A549 (cell line): ENCODE results near the gene BTN2A1. TPM values are rescaled to one million over a fixed set of nuclear protein-coding genes. Genes with fewer than 3 reads are reported as not detected.

ENCODE experiments used
- ATAC-seq, 2 experiments: fragments of 200-7000 bp in 1 of 2; fragments of >200 bp in 1 of 2; cut with Nextera tagmentation in 1 of 2; cut with Tn5 transposase in 1 of 2; 3 replicates each; pipeline versions ENCODE4 v1.8.0 to v1.9.1; 2018 to 2020; ENCODE audit warnings: mild to moderate bottlenecking in 1 of 2, moderate library complexity in 1 of 2
- CTCF ChIA-PET: fragments of 300-600 bp; sonication (Branson Sonifier 250); formaldehyde crosslinking; extraction: SDS; loops from one replicate; lab custom pipeline; 2021; ENCODE audit warnings: antibody characterized with exemption, inconsistent platforms; lab: Yijun Ruan, JAX
- POLR2A ChIA-PET: fragments of 350-600 bp; formaldehyde crosslinking; extraction: SDS; loops from one replicate; lab custom pipeline; 2021; ENCODE audit warnings: antibody characterized with exemption, inconsistent platforms; lab: Yijun Ruan, JAX
- DNase-seq, 2 experiments: peaks; one replicate each; pipeline versions ENCODE4 v3.0.0 to v3.0.0-alpha.2; 2011 to 2016; ENCODE audit warnings: low read depth in 1 of 2, low spot score in 1 of 2
- FAIRE-seq: peaks from 2 replicates; lab custom pipeline; 2011; peaks lifted over from hg19 to GRCh38; lab: Jason Lieb, UNC
- H3K27ac ChIP-seq, 2 experiments: fragments of >200 bp; sonication (Bioruptor Twin); formaldehyde crosslinking; 3 replicates each; pipeline ENCODE4 v1.5.1; 2016 to 2017
- H3K4me1 ChIP-seq: fragments of >200 bp; sonication (Bioruptor Twin); formaldehyde crosslinking; 3 replicates; pipeline ENCODE4 v1.6.1; 2016
- H3K4me2 ChIP-seq: fragments of >200 bp; sonication (Bioruptor Twin); formaldehyde crosslinking; 3 replicates; pipeline ENCODE4 v1.6.1; 2016
- H3K4me3 ChIP-seq: fragments of >200 bp; sonication (Bioruptor Twin); formaldehyde crosslinking; 3 replicates; pipeline ENCODE4 v1.5.1; 2016
- H3K9me3 ChIP-seq: fragments of >200 bp; sonication (Bioruptor Twin); formaldehyde crosslinking; 3 replicates; pipeline ENCODE4 v1.6.1; 2016
- CBX2 ChIP-seq: fragments of 200-600 bp; sonication (generic); IDR thresholded peaks from 2 replicates; pipeline ENCODE4 v1.6.1; 2016; ENCODE audit warnings: low read depth, mild to moderate bottlenecking, borderline replicate concordance
- CBX8 ChIP-seq: fragments of 200-600 bp; sonication (generic); IDR thresholded peaks from 2 replicates; pipeline ENCODE4 v1.6.1; 2016
- CHD2 ChIP-seq: fragments of 150-350 bp; IDR thresholded peaks from 2 replicates; pipeline ENCODE4 v1.6.1; 2014; ENCODE audit warnings: low read length; ENCODE audit not compliant: partially characterized antibody
- E2F6 ChIP-seq: IDR thresholded peaks from 2 replicates; pipeline ENCODE4 v1.6.1; 2012; ENCODE audit warnings: low read depth, borderline replicate concordance
- EHF ChIP-seq: fragments of 250-450 bp; sonication (Bioruptor Pico); IDR thresholded peaks from 2 replicates; pipeline ENCODE4 v1.5.0; 2020; ENCODE audit warnings: mild to moderate bottlenecking
- EHMT2 ChIP-seq: fragments of 200-600 bp; sonication (generic); IDR thresholded peaks from 2 replicates; pipeline ENCODE4 v1.6.1; 2016; ENCODE audit warnings: antibody characterized with exemption, low read depth, mild to moderate bottlenecking, moderate library complexity
- ELK1 ChIP-seq: fragments of 150-350 bp; IDR thresholded peaks from 2 replicates; pipeline ENCODE4 v1.6.1; 2014; ENCODE audit warnings: low read depth, mild to moderate bottlenecking, low read length
- FOSB ChIP-seq: fragments of 250-450 bp; sonication (Bioruptor Pico); IDR thresholded peaks from 2 replicates; pipeline ENCODE4 v1.5.0; 2020; ENCODE audit warnings: mild to moderate bottlenecking, moderate library complexity
- FOSL2 ChIP-seq, 2 experiments: fragments of 450-650 bp in 1 of 2; fragments of >200 bp in 1 of 2; sonication (Bioruptor Twin) in 1 of 2; formaldehyde crosslinking; IDR thresholded peaks; 2 replicates each; pipeline versions ENCODE4 v1.5.0 to v1.6.1; 2016 to 2020; ENCODE audit warnings: mild to moderate bottlenecking in 1 of 2, moderate library complexity in 1 of 2
- FOXS1 ChIP-seq: fragments of 250-450 bp; sonication (Bioruptor Pico); IDR thresholded peaks from 2 replicates; pipeline ENCODE4 v1.5.0; 2020; ENCODE audit warnings: mild to moderate bottlenecking, moderate library complexity
- HEYL ChIP-seq: fragments of 250-450 bp; sonication (Bioruptor Pico); IDR thresholded peaks from 2 replicates; pipeline ENCODE4 v1.8.0; 2021; ENCODE audit warnings: mild to moderate bottlenecking, moderate library complexity
- HOXB13 ChIP-seq: fragments of 250-450 bp; sonication (Bioruptor Pico); IDR thresholded peaks from 2 replicates; pipeline ENCODE4 v1.5.0; 2020; ENCODE audit warnings: low read depth, mild to moderate bottlenecking, moderate library complexity
- JUN ChIP-seq, 2 experiments: fragments of >200 bp; sonication (Bioruptor Twin); formaldehyde crosslinking; IDR thresholded peaks; 2 replicates in 1 of 2; 3 replicates in 1 of 2; pipeline ENCODE4 v1.6.1; 2016 to 2017
- KDM1A ChIP-seq: fragments of 200-600 bp; sonication (generic); IDR thresholded peaks from 2 replicates; pipeline ENCODE4 v1.6.1; 2016; ENCODE audit warnings: low read depth, mild to moderate bottlenecking
- MAFK ChIP-seq: fragments of 450-650 bp; IDR thresholded peaks from 2 replicates; pipeline ENCODE4 v1.6.1; 2014; ENCODE audit not compliant: partially characterized antibody
- MAX ChIP-seq: IDR thresholded peaks from 2 replicates; pipeline ENCODE4 v1.6.1; 2012
- MYC ChIP-seq: IDR thresholded peaks from 2 replicates; pipeline ENCODE4 v1.6.1; 2012; ENCODE audit warnings: mild to moderate bottlenecking, inconsistent platforms, low read length, improper control_type of control experiment, borderline replicate concordance
- NFE2L2 ChIP-seq: fragments of 150-350 bp; conservative IDR thresholded peaks from 2 replicates; pipeline ENCODE4 v1.6.1; 2014; ENCODE audit warnings: low read length
- POLR2AphosphoS2 ChIP-seq: conservative IDR thresholded peaks from 2 replicates; pipeline ENCODE4 v1.6.1; 2012; ENCODE audit warnings: low read length, improper control_type of control experiment, inconsistent platforms
- SREBF2 ChIP-seq: fragments of 450-650 bp; IDR thresholded peaks from 2 replicates; pipeline ENCODE4 v1.6.1; 2014; ENCODE audit warnings: mild to moderate bottlenecking, moderate library complexity
- TFCP2L1 ChIP-seq: fragments of 250-450 bp; sonication (Bioruptor Pico); IDR thresholded peaks from 2 replicates; pipeline ENCODE4 v1.5.0; 2021; ENCODE audit warnings: mild to moderate bottlenecking
- TP53 ChIP-seq: fragments of 250-450 bp; sonication (Bioruptor Pico); IDR thresholded peaks from 2 replicates; pipeline ENCODE4 v1.5.0; 2021; ENCODE audit warnings: mild to moderate bottlenecking, moderate library complexity
- WGBS: methylation state at CpG from one replicate; pipeline ENCODE4 v1.1.6; 2017; ENCODE audit errors: missing lambda C conversion rate; 5-methylcytosine and 5-hydroxymethylcytosine counted together
- polyA plus RNA-seq, 4 experiments: library from polyadenylated mRNA; depleted of rRNA in 3 of 4; stranded (reverse); fragments of >200 nt; fragmentation: RNase III in 1 of 4; extraction: RNeasy Plus Mini Kit Qiagen cat#74134 plus additional on column Dnase treatment in 1 of 4; gene quantifications; 2 replicates in 3 of 4; 3 replicates in 1 of 4; pipeline ENCODE4 v1.2.3, GENCODE V29; 2011 to 2017
- TF ChIP-seq, protein P1 (sequence below): fragments of 200-600 bp; sonication (generic); IDR thresholded peaks from 2 replicates; pipeline ENCODE4 v1.6.1; 2016; ENCODE audit warnings: antibody characterized with exemption, mild to moderate bottlenecking, moderate library complexity

Gene BTN2A1
- polyA plus RNA-seq, 2 of the 4 experiments (the other 2 are of a cell fraction), result 20.3 to 20.7 TPM

DNA sequence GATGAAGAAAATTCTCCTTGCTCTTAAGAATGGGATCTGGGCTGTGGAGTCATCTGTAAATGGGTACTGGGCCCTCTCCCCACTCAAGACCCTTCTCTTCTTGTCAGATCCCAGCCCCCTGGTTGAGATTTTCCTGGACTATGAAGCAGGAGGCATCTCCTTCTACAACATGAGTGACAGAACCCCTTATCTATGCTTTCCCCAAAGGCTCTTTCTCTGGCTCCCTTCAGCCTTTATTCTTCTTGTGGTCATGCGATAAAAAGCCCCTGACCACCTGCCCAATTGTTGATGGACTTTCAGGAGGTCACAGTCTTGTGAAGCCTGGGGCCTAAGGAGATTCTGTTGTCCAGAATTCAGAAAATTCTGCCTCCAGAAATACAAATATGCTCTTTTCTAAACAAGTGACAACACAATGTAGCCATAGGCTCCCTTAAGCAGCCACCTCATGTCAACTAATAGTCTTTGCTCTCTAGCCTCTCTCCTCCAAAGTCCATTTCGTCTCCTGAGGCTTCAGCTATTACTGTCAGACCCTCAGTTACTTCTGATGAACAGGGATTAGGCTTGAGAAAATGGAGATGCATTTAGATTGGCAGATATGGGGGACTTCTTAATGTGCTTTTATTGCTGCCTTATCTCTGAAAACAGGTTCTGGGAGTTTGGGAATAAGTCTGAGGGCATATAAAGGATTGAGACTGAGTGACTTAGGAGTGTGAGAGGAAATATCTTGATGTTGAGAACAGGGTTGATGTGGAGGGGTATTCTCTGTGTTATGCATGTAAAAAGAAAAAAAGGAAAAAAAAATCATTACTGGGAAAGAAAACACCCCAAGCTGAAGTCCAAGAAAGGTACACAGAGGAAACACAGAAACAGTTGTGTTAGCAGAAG lies 20.6 kb downstream of the BTN2A1 start:
- Histone ChIP-seq H3K4me3 (no peak overlapping the region), H3K4me1 (peaks cover 22% of the 10 kb centered on the region), H3K4me2 (no peak overlapping the region), H3K9me3 (no peaks in the 10 kb centered on the region), H3K27ac (no peak overlapping the region)
- ChIA-PET POLR2A (interaction anchor here (0.6 kb wide), 1 partner anchor 263 kb away, joined by 4 read pairs; no protein-coding TSS in a partner anchor), CTCF (no interaction called here)
- no peak for DNase-seq
- no peak for FAIRE-seq
- ATAC-seq, result no peak
- TF ChIP-seq ELK1 (no peak), POLR2AphosphoS2 (no peak), TFCP2L1 (no peak), NFE2L2 (no peak), MAX (no peak), TP53 (CRISPR knock-in tag) (no peak), HEYL (no peak), CBX8 (no peak), HOXB13 (CRISPR knock-in tag) (no peak), FOXS1 (CRISPR knock-in tag) (no peak), FOSB (CRISPR knock-in tag) (no peak), MYC (no peak), CBX2 (no peak)
- 77% methylated on average over 2 of the region's 2 CpGs for WGBS

DNA sequence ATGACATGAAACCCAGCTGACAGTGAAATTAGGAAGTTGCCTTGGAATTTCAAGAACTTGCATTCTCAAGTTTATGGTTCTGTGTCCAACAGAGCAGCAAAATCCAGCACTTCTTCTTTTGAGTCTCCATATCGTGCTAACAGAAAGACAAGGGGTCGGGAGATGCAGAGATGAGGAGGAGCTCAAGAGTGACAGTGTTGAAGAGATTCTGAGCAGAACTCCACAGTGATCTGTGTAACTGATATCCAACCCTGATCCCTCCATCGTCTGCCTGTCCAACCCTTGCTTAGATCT lies 21.2 kb downstream of the BTN2A1 start:
- ATAC-seq (no peak), FAIRE-seq (no peak), DNase-seq (no peak)
- CTCF ChIA-PET, result no interaction called here
- TF ChIP-seq CHD2 (no peak), SREBF2 (no peak), E2F6 (no peak), MAFK (no peak), KDM1A (no peak), MYC (no peak), EHF (CRISPR knock-in tag) (no peak), JUN (IDR thresholded peaks at IDR 0.05) (no peak), FOSL2 (IDR thresholded peaks at IDR 0.05) (no peak), FOSL2 (CRISPR knock-in tag; IDR thresholded peaks at IDR 0.05) (no peak), EHMT2 (no peak)
- TF ChIP-seq, protein P1, sequence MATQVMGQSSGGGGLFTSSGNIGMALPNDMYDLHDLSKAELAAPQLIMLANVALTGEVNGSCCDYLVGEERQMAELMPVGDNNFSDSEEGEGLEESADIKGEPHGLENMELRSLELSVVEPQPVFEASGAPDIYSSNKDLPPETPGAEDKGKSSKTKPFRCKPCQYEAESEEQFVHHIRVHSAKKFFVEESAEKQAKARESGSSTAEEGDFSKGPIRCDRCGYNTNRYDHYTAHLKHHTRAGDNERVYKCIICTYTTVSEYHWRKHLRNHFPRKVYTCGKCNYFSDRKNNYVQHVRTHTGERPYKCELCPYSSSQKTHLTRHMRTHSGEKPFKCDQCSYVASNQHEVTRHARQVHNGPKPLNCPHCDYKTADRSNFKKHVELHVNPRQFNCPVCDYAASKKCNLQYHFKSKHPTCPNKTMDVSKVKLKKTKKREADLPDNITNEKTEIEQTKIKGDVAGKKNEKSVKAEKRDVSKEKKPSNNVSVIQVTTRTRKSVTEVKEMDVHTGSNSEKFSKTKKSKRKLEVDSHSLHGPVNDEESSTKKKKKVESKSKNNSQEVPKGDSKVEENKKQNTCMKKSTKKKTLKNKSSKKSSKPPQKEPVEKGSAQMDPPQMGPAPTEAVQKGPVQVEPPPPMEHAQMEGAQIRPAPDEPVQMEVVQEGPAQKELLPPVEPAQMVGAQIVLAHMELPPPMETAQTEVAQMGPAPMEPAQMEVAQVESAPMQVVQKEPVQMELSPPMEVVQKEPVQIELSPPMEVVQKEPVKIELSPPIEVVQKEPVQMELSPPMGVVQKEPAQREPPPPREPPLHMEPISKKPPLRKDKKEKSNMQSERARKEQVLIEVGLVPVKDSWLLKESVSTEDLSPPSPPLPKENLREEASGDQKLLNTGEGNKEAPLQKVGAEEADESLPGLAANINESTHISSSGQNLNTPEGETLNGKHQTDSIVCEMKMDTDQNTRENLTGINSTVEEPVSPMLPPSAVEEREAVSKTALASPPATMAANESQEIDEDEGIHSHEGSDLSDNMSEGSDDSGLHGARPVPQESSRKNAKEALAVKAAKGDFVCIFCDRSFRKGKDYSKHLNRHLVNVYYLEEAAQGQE, result no peak
- no peak overlapping the region for H3K4me3 ChIP-seq
- WGBS, result 58% methylated on average over 3 of the region's 3 CpGs
- POLR2A ChIA-PET, result interaction anchor here (0.6 kb wide), 1 partner anchor 264 kb away, joined by 4 read pairs; no protein-coding TSS in a partner anchor
- no peak overlapping the region for H3K27ac ChIP-seq
- H3K4me1 ChIP-seq, result peaks cover 21% of the 10 kb centered on the region
- no peak overlapping the region for H3K4me2 ChIP-seq
- H3K9me3 ChIP-seq, result no peaks in the 10 kb centered on the region
